SW 1271 (cell line): ENCODE measurements around the gene NEMP2.

ENCODE experiments used
- DNase-seq, 2 experiments: peaks; one replicate each; lab custom pipeline; 2025; lab: John Stamatoyannopoulos, UW

The NEMP2 gene

GRCh38 chr2:190457256-190457655 lies 77.3 kb downstream of the NEMP2 start:
- DNase-seq: no peak

- no peak for DNase-seq
These were observed 77.7 kb downstream of the NEMP2 start for GRCh38 chr2:190456833-190457232.

- no peak for DNase-seq
These were observed 79.0 kb downstream of the NEMP2 start for GRCh38 chr2:190455358-190456095.

- DNase-seq: no peak
These were observed 79.7 kb downstream of the NEMP2 start for GRCh38 chr2:190454795-190455194.
